ENCODE measurements around the gene FBXO42.

FBXO42 gene

DNA sequence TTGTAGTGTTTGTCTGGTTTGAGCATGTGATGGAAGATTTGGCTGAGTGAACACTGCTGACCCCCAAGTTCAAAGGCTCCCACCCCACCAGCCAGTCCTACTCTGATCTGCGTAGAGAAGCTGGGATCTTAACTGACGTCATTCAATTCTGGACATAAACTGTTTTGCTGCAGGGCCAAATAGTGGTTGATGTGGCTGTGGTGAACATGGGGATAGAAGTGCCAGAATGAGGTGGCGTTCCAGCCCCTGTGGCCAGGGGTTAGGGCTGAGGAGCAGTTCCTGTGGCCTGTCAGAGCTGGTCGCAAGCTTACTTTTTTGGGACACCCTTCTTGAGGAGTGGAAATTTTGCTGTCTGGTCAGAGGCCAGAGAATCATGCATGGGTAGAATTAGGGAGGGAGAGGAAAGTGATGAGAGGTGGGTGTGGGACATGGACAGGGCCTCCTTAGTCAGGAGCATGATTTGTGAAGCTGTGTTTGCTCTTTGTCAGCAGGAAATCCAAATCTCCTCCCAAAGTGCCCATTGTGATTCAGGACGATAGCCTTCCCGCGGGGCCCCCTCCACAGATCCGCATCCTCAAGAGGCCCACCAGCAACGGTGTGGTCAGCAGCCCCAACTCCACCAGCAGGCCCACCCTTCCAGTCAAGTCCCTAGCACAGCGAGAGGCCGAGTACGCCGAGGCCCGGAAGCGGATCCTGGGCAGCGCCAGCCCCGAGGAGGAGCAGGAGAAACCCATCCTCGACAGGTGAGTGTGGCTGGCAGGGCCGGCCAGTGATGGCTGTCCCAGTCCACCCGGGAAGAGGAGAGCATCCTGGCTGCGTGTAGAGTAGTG is 40.7 kb upstream of the FBXO42 start:
- Histone ChIP-seq H3K4me1 (ENCODE audit: insufficient read depth, low read length, severe bottlenecking) (peaks cover 4% of the 10 kb centered on the region), H4K20me1 (ENCODE audit: insufficient read depth, low read length) (peaks cover 2% of the 10 kb centered on the region; the same call in 1 of the 2 replicates), H2AFZ (ENCODE audit: low read length) (no peak overlapping the region), H3K4me2 (ENCODE audit: low read length) (no peak overlapping the region), H3F3A (ENCODE audit: insufficient read depth, low read length) (no peaks in the 10 kb centered on the region), H3K9ac (ENCODE audit: low read length) (no peak overlapping the region), H3K9me2 (ENCODE audit: low read depth, low read length) (no peaks in the 10 kb centered on the region), H3K79me2 (ENCODE audit: insufficient read depth, low read length) (peaks cover 41% of the 10 kb centered on the region), H3K4me3 (ENCODE audit: low read depth, low read length, poor library complexity, severe bottlenecking) (no peak overlapping the region), H3K9me3 (ENCODE audit: low read length) (no peaks in the 10 kb centered on the region), H3K27ac (ENCODE audit: low read depth, low read length, poor library complexity, severe bottlenecking) (no peak overlapping the region), H3K36me3 (ENCODE audit: insufficient read depth, low read length) (peaks cover 46% of the 10 kb centered on the region), H3K27me3 (ENCODE audit: insufficient read depth, low read length) (no peaks in the 10 kb centered on the region)
- no peak for TF ChIP-seq EZH2 (IDR thresholded peaks at IDR 0.05; ENCODE audit: borderline replicate concordance, low read length)
- no peak for TF ChIP-seq CTCF (IDR thresholded peaks at IDR 0.05; ENCODE audit: low read length)

DNA sequence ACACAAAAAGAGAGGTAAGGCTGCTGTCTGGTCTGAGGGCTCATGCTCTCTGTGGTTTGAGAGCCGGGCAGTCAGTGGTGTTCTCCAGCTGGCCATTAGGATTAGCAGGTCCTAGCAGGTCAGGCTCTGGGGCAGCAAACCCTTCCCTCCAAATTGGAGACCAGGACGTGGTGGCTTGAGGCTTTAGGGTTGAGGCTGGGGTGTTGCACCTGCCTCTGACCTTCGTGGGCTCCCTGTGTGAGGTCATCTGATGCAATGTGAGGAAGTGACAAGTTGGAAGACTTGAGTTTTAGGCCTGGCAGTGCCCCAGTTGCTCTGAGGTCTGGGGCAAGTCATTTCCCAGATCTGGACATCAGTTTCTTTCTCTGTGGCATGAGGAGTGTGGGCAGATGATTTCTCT is 39.1 kb upstream of the FBXO42 start:
- H3K9me2 ChIP-seq (ENCODE audit: low read depth, low read length), result no peaks in the 10 kb centered on the region
- no peak overlapping the region for H2AFZ ChIP-seq (ENCODE audit: low read length)
- TF ChIP-seq CTCF (IDR thresholded peaks at IDR 0.05; ENCODE audit: low read length), result no peak
- no peak for TF ChIP-seq EZH2 (IDR thresholded peaks at IDR 0.05; ENCODE audit: borderline replicate concordance, low read length)
- H3K4me3 ChIP-seq (ENCODE audit: low read depth, low read length, poor library complexity, severe bottlenecking), result no peak overlapping the region
- H3K4me2 ChIP-seq (ENCODE audit: low read length), result no peak overlapping the region
- no peaks in the 10 kb centered on the region for H3K9me3 ChIP-seq (ENCODE audit: low read length)
- H3K27me3 ChIP-seq (ENCODE audit: insufficient read depth, low read length), result no peaks in the 10 kb centered on the region
- peaks cover 19% of the 10 kb centered on the region for H3K4me1 ChIP-seq (ENCODE audit: insufficient read depth, low read length, severe bottlenecking)
- peaks cover 2% of the 10 kb centered on the region; the same call in 1 of the 2 replicates for H4K20me1 ChIP-seq (ENCODE audit: insufficient read depth, low read length)
- peaks cover 56% of the 10 kb centered on the region for H3K79me2 ChIP-seq (ENCODE audit: insufficient read depth, low read length)
- no peak overlapping the region for H3K9ac ChIP-seq (ENCODE audit: low read length)
- H3F3A ChIP-seq (ENCODE audit: insufficient read depth, low read length), result no peaks in the 10 kb centered on the region
- peaks cover 42% of the 10 kb centered on the region for H3K36me3 ChIP-seq (ENCODE audit: insufficient read depth, low read length)
- H3K27ac ChIP-seq (ENCODE audit: low read depth, low read length, poor library complexity, severe bottlenecking), result no peak overlapping the region

- H3K79me2 ChIP-seq (ENCODE audit: insufficient read depth, low read length), result peaks cover 90% of the 10 kb centered on the region
- no peaks in the 10 kb centered on the region for H3F3A ChIP-seq (ENCODE audit: insufficient read depth, low read length)
- H3K27me3 ChIP-seq (ENCODE audit: insufficient read depth, low read length), result no peaks in the 10 kb centered on the region
- H3K9me3 ChIP-seq (ENCODE audit: low read length), result no peaks in the 10 kb centered on the region
- no peak for TF ChIP-seq EZH2 (IDR thresholded peaks at IDR 0.05; ENCODE audit: borderline replicate concordance, low read length)
- no peak for TF ChIP-seq CTCF (IDR thresholded peaks at IDR 0.05; ENCODE audit: low read length)
- H3K4me2 ChIP-seq (ENCODE audit: low read length), result peak overlapping the region; percentile 70
- H3K4me3 ChIP-seq (ENCODE audit: low read depth, low read length, poor library complexity, severe bottlenecking), result peak overlapping the region; percentile 43
- peak overlapping the region; percentile 57 for H3K27ac ChIP-seq (ENCODE audit: low read depth, low read length, poor library complexity, severe bottlenecking)
- peak overlapping the region; percentile 48; the same call in 1 of the 2 replicates for H3K9ac ChIP-seq (ENCODE audit: low read length)
- no peak overlapping the region for H2AFZ ChIP-seq (ENCODE audit: low read length)
- peaks cover 2% of the 10 kb centered on the region; the same call in 1 of the 2 replicates for H4K20me1 ChIP-seq (ENCODE audit: insufficient read depth, low read length)
- peaks cover 42% of the 10 kb centered on the region for H3K4me1 ChIP-seq (ENCODE audit: insufficient read depth, low read length, severe bottlenecking)
- H3K9me2 ChIP-seq (ENCODE audit: low read depth, low read length), result no peaks in the 10 kb centered on the region
- H3K36me3 ChIP-seq (ENCODE audit: insufficient read depth, low read length), result peaks cover 5% of the 10 kb centered on the region; the same call in 1 of the 2 replicates
Measured at GRCh38 chr1:16387201-16388188, 35.2 kb upstream of the FBXO42 start.

All from OCI-LY1 (cell line).